ENCODE results near the gene CDAN1.

Gene CDAN1

GRCh38 chr15:42733027-42733426, 3.9 kb downstream of the CDAN1 start:
- DNase-seq (ENCODE audit: low read depth, low spot score): no peak

GRCh38 chr15:42732095-42732827, 4.7 kb downstream of the CDAN1 start:
- DNase-seq (ENCODE audit: low read depth, low spot score): no peak

GRCh38 chr15:42731461-42731860, 5.5 kb downstream of the CDAN1 start:
- no peak for DNase-seq (ENCODE audit: low read depth, low spot score)

- DNase-seq (ENCODE audit: low read depth, low spot score): no peak
These were observed 6.4 kb downstream of the CDAN1 start for GRCh38 chr15:42730536-42730935.

GRCh38 chr15:42730135-42730534, 6.8 kb downstream of the CDAN1 start:
- DNase-seq (ENCODE audit: low read depth, low spot score): no peak

GRCh38 chr15:42729409-42729808, 7.5 kb downstream of the CDAN1 start:
- DNase-seq (ENCODE audit: low read depth, low spot score): no peak

GRCh38 chr15:42728972-42729371, 8.0 kb downstream of the CDAN1 start:
- DNase-seq (ENCODE audit: low read depth, low spot score): no peak

- DNase-seq (ENCODE audit: low read depth, low spot score): no peak
These were observed 8.4 kb downstream of the CDAN1 start for GRCh38 chr15:42728560-42728959.

GRCh38 chr15:42727750-42728381, 9.1 kb downstream of the CDAN1 start:
- DNase-seq (ENCODE audit: low read depth, low spot score): peak; percentile 63

GRCh38 chr15:42726114-42726513, 10.8 kb downstream of the CDAN1 start:
- DNase-seq (ENCODE audit: low read depth, low spot score): no peak

GRCh38 chr15:42725331-42725903, 11.5 kb downstream of the CDAN1 start:
- DNase-seq (ENCODE audit: low read depth, low spot score): no peak

GRCh38 chr15:42724276-42724675, 12.7 kb downstream of the CDAN1 start:
- DNase-seq (ENCODE audit: low read depth, low spot score): no peak

GRCh38 chr15:42723068-42723467, 13.9 kb downstream of the CDAN1 start:
- no peak for DNase-seq (ENCODE audit: low read depth, low spot score)

- DNase-seq (ENCODE audit: low read depth, low spot score): no peak
These were observed 15.0 kb downstream of the CDAN1 start for GRCh38 chr15:42721916-42722315.

- DNase-seq (ENCODE audit: low read depth, low spot score): no peak
These were observed 15.9 kb downstream of the CDAN1 start for GRCh38 chr15:42721016-42721415.

GRCh38 chr15:42720071-42720470, 16.9 kb downstream of the CDAN1 start:
- DNase-seq (ENCODE audit: low read depth, low spot score): no peak

- DNase-seq (ENCODE audit: low read depth, low spot score): no peak
These were observed 17.9 kb downstream of the CDAN1 start for GRCh38 chr15:42719043-42719442.

GRCh38 chr15:42716626-42717025, 20.3 kb downstream of the CDAN1 start:
- no peak for DNase-seq (ENCODE audit: low read depth, low spot score)

GRCh38 chr15:42716125-42716524, 20.8 kb downstream of the CDAN1 start:
- DNase-seq (ENCODE audit: low read depth, low spot score): no peak

- no peak for DNase-seq (ENCODE audit: low read depth, low spot score)
These were observed 24.3 kb downstream of the CDAN1 start for GRCh38 chr15:42712584-42712983.

- no peak for DNase-seq (ENCODE audit: low read depth, low spot score)
These were observed 25.2 kb downstream of the CDAN1 start for GRCh38 chr15:42711746-42712145.

- DNase-seq (ENCODE audit: low read depth, low spot score): no peak
These were observed 26.3 kb downstream of the CDAN1 start for GRCh38 chr15:42710662-42711061.
